BJ (cell line): ENCODE data around the gene ABCC1. TPM values are rescaled to one million over a fixed set of nuclear protein-coding genes. Genes with fewer than 3 reads are reported as not detected.

Experiments used
- CTCF ChIA-PET: fragments of 350-600 bp; formaldehyde crosslinking; extraction: SDS; loops from one replicate; lab custom pipeline; 2021; ENCODE audit warnings: antibody characterized with exemption, inconsistent platforms; lab: Yijun Ruan, JAX
- POLR2A ChIA-PET: fragments of 300-600 bp; sonication (Branson Sonifier 250); formaldehyde crosslinking; extraction: SDS; loops from one replicate; lab custom pipeline; 2021; ENCODE audit warnings: antibody characterized with exemption; lab: Charles Lee
- DNase-seq: peaks from one replicate; pipeline ENCODE4 v3.0.0-alpha.2; 2011; ENCODE audit warnings: low read depth
- H3K27me3 ChIP-seq: 2 replicates; pipeline ENCODE4 v1.6.0; 2011; ENCODE audit warnings: low read length; ENCODE audit not compliant: control insufficient read depth, insufficient read depth
- H3K36me3 ChIP-seq: 2 replicates; pipeline ENCODE4 v1.5.1; 2011; ENCODE audit warnings: low read length; ENCODE audit not compliant: control insufficient read depth, insufficient read depth
- H3K4me3 ChIP-seq: 2 replicates; pipeline ENCODE4 v1.5.1; 2011; ENCODE audit warnings: low read depth, mild to moderate bottlenecking, control low read depth, low read length
- CTCF ChIP-seq: IDR thresholded peaks from 2 replicates; pipeline ENCODE4 v1.5.1; 2011; ENCODE audit warnings: low read depth, mild to moderate bottlenecking, control low read depth, inconsistent platforms, low read length, moderate library complexity; ENCODE audit not compliant: insufficient read depth
- polyA plus RNA-seq: library from polyadenylated mRNA; depleted of rRNA; stranded (reverse); fragments of >200 nt; gene quantifications from 2 replicates; pipeline ENCODE4 v1.2.3, GENCODE V29; 2011

The ABCC1 gene
- polyA plus RNA-seq, 1 experiment = 27.3 TPM

- TF ChIP-seq CTCF = no peak
- peaks cover 9% of the 10 kb centered on the region for H3K36me3 ChIP-seq
- CTCF ChIA-PET = interaction anchor here (1.1 to 2.6 kb wide), 2 partner anchors 73 to 135 kb away, joined by 3 to 7 read pairs; no protein-coding TSS in a partner anchor
- H3K4me3 ChIP-seq = no peak overlapping the region
- DNase-seq = no peak
- no peaks in the 10 kb centered on the region for H3K27me3 ChIP-seq
- POLR2A ChIA-PET = no interaction called here
These were observed 60.0 kb downstream of the ABCC1 start for GRCh38 chr16:16009401-16009800.

DNA sequence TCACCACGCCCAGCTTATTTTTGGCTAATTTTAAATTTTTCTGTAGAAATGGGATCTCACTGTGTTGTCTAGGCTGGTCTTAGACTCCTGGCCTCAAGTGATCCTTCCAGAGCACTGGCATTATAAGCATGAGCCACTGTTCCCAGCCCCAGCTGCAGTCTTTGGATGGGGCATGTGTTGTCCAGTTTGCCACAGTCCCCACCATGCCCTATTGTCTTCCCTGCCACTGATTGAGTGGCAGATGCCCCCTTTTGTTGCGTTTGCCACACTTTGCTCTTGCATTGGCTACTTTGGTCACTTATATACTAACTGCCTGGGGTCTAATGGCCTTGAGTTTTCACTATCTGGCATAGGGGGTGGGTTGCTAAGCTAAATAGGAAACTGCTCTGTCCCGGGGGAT, 60.8 kb downstream of the ABCC1 start:
- POLR2A ChIA-PET = no interaction called here
- TF ChIP-seq CTCF = no peak
- Histone ChIP-seq H3K36me3 (peaks cover 9% of the 10 kb centered on the region), H3K27me3 (no peaks in the 10 kb centered on the region), H3K4me3 (no peak overlapping the region)
- no peak for DNase-seq
- CTCF ChIA-PET = interaction anchor here (2.6 kb wide), 1 partner anchor 136 kb away, joined by 7 read pairs; no protein-coding TSS in a partner anchor

DNA sequence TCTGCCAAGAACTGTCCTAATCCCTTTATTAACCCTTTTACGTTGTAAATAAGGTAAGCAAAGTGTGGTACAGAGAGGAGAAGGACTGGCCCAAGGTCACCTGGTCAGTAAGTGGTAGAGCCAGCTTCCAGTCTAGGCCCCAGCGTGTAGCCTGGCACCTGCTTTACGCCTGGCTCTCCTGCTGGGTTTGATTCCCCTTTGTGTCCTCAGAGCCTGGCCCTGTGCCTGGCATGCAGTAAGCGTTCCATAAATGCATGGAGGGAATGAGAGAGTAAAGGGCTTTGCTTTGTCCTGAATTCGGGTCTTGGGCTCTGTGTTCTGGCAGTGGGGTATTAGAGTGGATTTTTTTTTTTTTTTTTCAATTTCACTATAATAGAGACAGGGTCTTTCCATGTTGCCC, 62.7 kb downstream of the ABCC1 start:
- no peaks in the 10 kb centered on the region for H3K27me3 ChIP-seq
- ChIA-PET CTCF (no interaction called here), POLR2A (no interaction called here)
- peaks cover 10% of the 10 kb centered on the region for H3K36me3 ChIP-seq
- no peak for DNase-seq
- no peak for TF ChIP-seq CTCF
- H3K4me3 ChIP-seq = no peak overlapping the region

DNA sequence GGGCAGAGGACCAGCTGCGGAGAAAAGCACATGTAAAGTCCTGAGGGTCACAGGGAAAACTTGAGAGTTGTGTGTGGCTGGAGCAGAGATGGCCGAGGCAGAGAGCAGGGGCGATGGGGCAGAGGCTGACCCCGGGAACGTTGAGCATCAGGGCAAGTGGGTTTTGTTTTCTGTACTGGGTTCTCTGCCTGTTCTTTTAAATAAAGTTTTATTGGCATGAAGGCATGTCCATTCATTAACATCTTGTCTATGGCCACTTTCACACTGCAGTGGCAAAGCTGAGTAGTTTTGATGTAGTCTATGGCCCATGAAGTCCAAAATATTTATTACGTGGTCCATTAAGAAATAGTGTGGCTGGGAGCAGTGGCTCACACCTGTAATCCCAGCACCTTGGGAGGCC, 64.4 kb downstream of the ABCC1 start:
- DNase-seq = no peak
- TF ChIP-seq CTCF = no peak
- Histone ChIP-seq H3K27me3 (no peaks in the 10 kb centered on the region), H3K36me3 (peaks cover 13% of the 10 kb centered on the region), H3K4me3 (no peak overlapping the region)
- POLR2A ChIA-PET = no interaction called here
- CTCF ChIA-PET = no interaction called here

DNA sequence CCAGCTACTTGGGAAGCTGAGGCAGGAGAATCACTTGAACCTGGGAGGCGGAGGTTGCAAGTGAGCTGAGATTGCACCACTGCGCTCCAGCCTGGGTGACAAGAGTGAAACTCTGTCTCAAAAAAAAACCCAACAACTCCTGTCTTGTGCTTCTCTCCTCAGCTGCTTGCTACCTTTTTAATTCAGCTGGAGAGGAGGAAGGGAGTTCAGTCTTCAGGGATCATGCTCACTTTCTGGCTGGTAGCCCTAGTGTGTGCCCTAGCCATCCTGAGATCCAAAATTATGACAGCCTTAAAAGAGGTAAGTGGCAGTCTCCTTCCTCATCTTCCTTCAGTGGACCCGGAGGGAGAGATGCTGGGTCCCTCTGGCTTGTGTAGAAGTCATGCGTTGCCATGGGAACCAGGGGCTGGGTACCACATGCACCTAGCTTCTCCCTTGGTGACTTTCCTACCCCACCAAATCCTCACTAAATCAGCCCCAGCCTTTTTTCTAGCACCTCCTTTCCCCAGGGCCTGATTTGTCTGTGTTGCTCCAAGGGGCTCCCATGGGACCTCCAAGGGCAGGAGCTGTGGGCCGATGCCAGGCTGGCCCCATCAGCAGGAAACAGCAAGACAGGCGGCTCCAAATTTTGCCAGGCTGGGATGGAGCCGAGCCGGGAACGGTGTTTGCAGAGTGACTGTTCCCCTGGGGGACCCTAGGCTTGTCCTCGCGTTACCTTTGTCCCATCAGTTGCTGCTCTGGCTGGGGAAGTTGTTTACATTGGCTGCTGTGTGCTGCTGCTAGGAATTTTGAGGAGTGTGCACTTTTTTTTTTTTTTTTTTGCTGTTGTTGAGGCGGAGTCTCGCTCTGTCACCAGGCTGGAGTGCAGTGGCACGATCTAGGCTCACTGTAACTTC, 65.2 kb downstream of the ABCC1 start:
- Histone ChIP-seq H3K4me3 (no peak overlapping the region), H3K27me3 (no peaks in the 10 kb centered on the region), H3K36me3 (peaks cover 10% of the 10 kb centered on the region)
- DNase-seq = no peak
- no peak for TF ChIP-seq CTCF
- ChIA-PET POLR2A (no interaction called here), CTCF (interaction anchor here (1.2 kb wide), 1 partner anchor 9 kb away, joined by 4 read pairs; no protein-coding TSS in a partner anchor)
